Right lobe of liver (tissue), 4 donors: ENCODE measurements around the gene SUPT16H.

Experiments used
- POLR2A ChIP-seq: fragments of 450-650 bp; IDR thresholded peaks from one replicate; pipeline ENCODE4 v1.6.1; 2017; ENCODE audit warnings: antibody characterized with exemption, mild to moderate bottlenecking
- TF ChIP-seq, protein P1 (sequence below), 4 donors: fragments of 200-600 bp in 3 of 4; fragments of 450-650 bp in 1 of 4; IDR thresholded peaks; one replicate each; pipeline versions ENCODE4 v1.5.1 to v1.8.0; 2016 to 2022; ENCODE audit warnings: antibody characterized with exemption in 4 of 4, mild to moderate bottlenecking in 2 of 4
- donor health status: DM: no; HTN: no; CAD: no.
- donor health status: DM: no; HTN: no; CAD: no.
- donor health status: DM: no; HTN: yes; CAD: no.

DNA sequence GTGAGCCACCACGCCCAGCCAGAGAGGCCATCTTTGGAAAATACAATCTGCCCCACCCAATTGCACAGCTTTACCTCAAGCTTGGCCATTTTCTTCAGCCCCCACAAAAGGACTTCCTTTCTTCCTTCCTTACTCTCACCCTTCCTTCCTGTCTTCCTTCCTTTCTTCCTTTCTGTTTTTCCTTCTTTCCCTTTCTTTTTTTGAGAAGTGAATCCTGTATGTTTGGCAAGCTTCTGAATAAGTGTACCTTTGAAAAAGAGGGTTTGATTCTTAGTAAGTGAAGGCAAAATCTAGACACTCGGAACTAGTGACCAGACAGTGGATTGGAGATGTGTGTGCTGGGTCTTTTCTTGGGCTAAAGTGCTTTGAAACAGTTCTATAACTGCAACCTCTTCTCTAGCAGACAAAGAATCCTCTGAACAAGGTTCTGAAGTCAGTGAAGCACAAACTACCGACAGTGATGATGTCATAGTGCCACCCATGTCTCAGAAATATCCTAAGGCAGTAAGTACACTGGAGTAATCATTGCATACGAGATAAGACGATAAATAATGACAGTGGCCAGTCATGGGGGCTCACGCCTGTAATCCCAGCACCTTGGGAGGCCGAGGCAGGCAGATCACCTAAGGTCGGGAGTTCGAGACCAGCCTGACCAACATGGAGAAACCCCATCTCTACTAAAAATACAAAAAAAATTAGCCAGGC, 49.5 kb downstream of the SUPT16H start:
- TF ChIP-seq POLR2A: no peak
- TF ChIP-seq, protein P1, sequence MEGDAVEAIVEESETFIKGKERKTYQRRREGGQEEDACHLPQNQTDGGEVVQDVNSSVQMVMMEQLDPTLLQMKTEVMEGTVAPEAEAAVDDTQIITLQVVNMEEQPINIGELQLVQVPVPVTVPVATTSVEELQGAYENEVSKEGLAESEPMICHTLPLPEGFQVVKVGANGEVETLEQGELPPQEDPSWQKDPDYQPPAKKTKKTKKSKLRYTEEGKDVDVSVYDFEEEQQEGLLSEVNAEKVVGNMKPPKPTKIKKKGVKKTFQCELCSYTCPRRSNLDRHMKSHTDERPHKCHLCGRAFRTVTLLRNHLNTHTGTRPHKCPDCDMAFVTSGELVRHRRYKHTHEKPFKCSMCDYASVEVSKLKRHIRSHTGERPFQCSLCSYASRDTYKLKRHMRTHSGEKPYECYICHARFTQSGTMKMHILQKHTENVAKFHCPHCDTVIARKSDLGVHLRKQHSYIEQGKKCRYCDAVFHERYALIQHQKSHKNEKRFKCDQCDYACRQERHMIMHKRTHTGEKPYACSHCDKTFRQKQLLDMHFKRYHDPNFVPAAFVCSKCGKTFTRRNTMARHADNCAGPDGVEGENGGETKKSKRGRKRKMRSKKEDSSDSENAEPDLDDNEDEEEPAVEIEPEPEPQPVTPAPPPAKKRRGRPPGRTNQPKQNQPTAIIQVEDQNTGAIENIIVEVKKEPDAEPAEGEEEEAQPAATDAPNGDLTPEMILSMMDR (IDR thresholded peaks at IDR 0.05): no peak
